GM21786 (cell line): ENCODE data around the gene MBD4.
"Not testable (repeated sequence)": the region's sequence is repeated elsewhere in the genome, so short reads cannot be mapped to it uniquely, and the experiment has no call there.

Experiments
- ATAC-seq: cut with Tn5 transposase; IDR thresholded peaks from one replicate; pipeline ENCODE4 v1.9.1; 2021; ENCODE audit not compliant: unreplicated experiment

MBD4 gene

DNA sequence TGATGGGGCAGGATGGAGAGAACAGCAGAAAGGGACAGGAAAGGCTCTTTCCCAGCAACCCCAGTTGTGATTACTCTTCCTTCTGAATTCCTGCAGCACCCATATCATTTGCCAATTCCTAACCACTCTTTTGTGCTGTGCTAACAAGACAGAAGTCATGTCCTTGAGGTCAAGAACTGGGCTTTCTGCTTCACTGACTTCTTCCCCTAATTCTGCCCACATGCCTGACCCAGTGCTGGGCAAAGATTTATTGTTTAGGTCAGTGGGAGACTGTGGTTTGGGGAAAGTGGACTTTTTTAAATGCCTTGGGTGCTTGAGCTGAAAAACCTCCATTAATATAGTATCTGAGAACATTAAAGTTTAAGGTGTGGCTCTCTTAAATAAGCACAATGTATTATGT lies 7.1 kb downstream of the MBD4 start:
- ATAC-seq, result no peak

DNA sequence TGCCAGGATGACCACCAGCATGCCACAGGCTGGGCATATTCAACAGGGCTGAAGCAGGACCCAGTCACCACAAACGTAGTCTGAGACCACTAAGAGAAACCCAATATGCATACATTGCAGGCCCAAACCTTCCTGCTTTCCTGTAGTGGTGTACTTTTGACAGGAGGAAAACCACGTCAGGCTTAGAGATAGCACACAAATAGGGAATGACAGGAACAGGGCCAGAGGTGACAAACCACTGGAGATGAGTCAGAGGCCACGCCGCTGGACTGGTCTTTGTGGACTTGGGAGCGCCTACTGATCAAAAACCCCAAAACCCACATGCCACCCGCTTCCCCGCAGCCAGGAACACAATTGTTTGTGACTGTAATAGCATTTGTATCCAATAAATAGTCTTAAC lies 7.7 kb downstream of the MBD4 start:
- no peak for ATAC-seq

- ATAC-seq, result no peak
Measured at GRCh38 chr3:129429602-129430001, 10.1 kb downstream of the MBD4 start.

DNA sequence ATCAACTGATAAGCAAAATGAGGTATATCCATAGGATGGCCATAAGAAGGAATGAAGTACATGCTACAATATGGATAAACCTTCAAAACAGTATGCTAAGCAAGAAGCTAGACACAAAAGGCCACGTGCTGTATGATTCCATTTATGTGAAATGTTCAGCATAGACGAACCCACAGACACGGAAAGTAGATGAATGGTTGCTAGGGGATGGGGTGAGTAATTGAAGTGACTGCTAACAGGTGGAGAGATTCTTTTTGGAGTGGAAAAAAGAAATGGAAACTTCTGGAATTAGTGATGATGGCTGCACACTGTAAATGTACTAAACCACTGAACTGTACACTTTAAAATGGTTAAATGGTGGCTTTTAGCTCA lies 10.7 kb downstream of the MBD4 start:
- no peak for ATAC-seq

DNA sequence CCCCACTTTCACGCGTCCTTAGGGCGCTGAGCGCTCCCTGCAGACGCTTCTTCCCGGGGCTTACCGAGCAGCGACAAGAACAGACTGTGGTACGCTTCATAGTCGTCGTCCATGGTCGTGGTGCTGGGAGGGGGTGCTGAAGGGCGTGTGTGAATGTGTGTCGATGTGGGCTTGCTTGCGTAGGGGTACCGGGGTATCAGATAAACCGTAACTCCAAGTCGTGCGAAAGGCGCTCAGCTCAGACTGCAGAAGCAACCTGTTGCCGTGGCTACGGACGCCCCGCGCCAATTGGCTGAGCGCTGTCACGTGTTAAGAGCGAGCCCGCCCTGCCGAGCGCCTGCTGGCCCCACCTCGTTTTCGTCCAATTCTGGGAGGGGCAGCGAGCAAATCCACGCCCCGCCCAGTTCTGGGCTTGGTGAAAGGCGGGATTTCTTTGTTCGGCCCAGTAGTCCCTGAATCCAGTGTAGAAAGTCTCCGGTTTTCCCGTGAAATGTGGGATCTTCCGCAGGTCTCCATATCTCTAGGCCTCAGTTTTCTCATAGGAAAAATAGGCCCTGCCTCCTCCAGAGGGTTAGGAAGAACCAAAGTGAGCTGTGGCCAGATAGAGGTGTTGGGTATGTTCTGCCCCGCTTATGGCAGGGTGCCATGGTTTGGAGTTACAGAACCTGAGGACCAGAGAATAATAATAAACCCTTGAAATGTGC lies 11.2 kb downstream of the MBD4 start, which contains the start of gene EFCAB12:
EFCAB12 (minus strand) TSS at position 261 of the 704 bp plus-strand sequence; CDS start at position 113, 148 bp downstream.
- ATAC-seq, result peak; percentile 86

GRCh38 chr3:129428007-129428375 lies 11.8 kb downstream of the MBD4 start:
- ATAC-seq, result no peak

GRCh38 chr3:129425619-129426018 lies 14.1 kb downstream of the MBD4 start:
- no peak for ATAC-seq

- no peak for ATAC-seq
Measured at GRCh38 chr3:129425213-129425612, 14.5 kb downstream of the MBD4 start.

GRCh38 chr3:129424185-129424841 lies 15.4 kb downstream of the MBD4 start:
- ATAC-seq, result peak; percentile 74

GRCh38 chr3:129422897-129423296 lies 16.9 kb downstream of the MBD4 start:
- no peak for ATAC-seq

- ATAC-seq, result no peak
Measured at GRCh38 chr3:129421988-129422745, 17.6 kb downstream of the MBD4 start.

- no peak for ATAC-seq
Measured at GRCh38 chr3:129421236-129421883, 18.4 kb downstream of the MBD4 start.

DNA sequence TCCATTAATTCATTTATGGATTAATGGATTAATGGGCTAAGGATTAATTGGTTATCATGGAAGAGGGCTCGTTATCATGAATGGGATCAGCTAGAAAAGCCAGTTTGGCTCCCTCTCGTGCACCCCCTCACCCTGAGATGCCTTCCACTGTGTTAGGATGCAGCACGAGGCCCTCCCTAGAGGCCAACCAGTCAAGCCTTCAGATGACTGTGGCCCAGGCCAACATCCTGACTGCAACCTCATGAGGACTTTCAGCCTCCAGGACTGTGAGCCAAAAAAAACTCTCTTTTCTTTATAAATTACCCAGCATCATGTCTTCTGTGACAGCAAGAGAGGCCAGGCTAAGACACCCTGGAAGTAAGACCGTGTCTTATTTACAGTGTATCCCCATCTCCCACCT lies 20.3 kb downstream of the MBD4 start:
- ATAC-seq, result no peak

GRCh38 chr3:129418041-129418973 lies 21.4 kb downstream of the MBD4 start:
- ATAC-seq, result no peak

GRCh38 chr3:129417326-129417725 lies 22.4 kb downstream of the MBD4 start:
- no peak for ATAC-seq

- no peak for ATAC-seq
Measured at GRCh38 chr3:129416415-129416814, 23.3 kb downstream of the MBD4 start.

- ATAC-seq, result no peak
Measured at GRCh38 chr3:129415830-129416229, 23.9 kb downstream of the MBD4 start.

DNA sequence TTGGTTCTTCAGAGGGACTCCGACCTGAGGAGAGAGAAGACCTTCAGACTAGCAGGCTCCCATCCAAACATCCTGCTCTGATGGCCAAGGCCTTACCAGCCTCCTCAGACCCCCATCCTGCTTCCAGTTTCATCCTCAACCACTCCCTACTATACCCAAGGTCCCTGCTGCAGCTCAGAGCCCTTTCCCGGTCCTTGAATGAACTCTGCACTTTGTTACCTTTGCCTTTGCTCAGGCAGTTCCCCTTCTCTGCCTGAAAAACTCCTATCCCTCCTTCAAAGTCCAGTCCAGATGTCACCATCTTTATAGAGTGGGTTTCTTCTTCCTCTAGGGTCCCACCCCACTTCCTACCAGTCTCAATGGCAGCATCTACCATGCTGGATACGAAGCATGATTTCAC lies 24.4 kb downstream of the MBD4 start:
- no peak for ATAC-seq

- peak; percentile 87 for ATAC-seq
Measured at GRCh38 chr3:129413687-129414506, 25.9 kb downstream of the MBD4 start.

DNA sequence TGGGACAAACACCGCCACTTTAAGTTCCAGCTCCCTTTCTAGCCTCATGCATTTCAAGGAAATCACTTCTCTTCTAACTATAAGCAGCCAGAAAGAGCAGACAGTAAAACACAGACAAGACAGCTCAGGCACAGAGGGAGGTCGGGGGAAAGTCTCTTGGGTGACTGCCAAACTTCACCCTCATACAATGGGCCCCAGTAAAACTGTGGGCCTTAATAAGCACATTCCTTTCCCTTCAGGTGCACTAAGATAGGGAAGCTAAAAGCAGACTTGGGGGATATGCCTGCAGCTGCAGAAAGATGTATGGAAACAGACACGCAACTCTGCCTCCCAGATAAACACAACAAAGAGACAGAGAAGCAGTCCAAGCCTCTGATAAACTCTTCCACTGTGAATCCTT lies 26.5 kb downstream of the MBD4 start:
- ATAC-seq, result not testable (repeated sequence)
